IMR-90 (cell line): ENCODE results near the gene HCLS1.

Experiments used
- BHLHE40 ChIP-seq: fragments of 150-350 bp; IDR thresholded peaks from 2 replicates; pipeline ENCODE4 v1.6.1; 2016; ENCODE audit warnings: mild to moderate bottlenecking, low read depth, low read length
- CTCF ChIP-seq: conservative IDR thresholded peaks from 2 replicates; pipeline ENCODE4 v1.5.1; 2012; ENCODE audit warnings: mild to moderate bottlenecking, low read depth, low read length, improper control_type of control experiment
- POLR2A ChIP-seq: IDR thresholded peaks from 2 replicates; pipeline ENCODE4 v1.6.1; 2012; ENCODE audit warnings: mild to moderate bottlenecking, low read depth, low read length

- no peak for TF ChIP-seq CTCF
- TF ChIP-seq POLR2A, result no peak
- TF ChIP-seq BHLHE40, result no peak
Observed at GRCh38 chr3:121648219-121648958, 12.3 kb downstream of the HCLS1 start.
